Measurements from ENCODE around the gene LAMP5. TPM values are rescaled to one million over a fixed set of nuclear protein-coding genes. Genes with fewer than 3 reads are reported as not detected.

The LAMP5 gene
- polyA plus RNA-seq, 1 donor (not counting 4 experiments of a cell fraction or from before 2014, with no cell fraction given) = not detected

DNA sequence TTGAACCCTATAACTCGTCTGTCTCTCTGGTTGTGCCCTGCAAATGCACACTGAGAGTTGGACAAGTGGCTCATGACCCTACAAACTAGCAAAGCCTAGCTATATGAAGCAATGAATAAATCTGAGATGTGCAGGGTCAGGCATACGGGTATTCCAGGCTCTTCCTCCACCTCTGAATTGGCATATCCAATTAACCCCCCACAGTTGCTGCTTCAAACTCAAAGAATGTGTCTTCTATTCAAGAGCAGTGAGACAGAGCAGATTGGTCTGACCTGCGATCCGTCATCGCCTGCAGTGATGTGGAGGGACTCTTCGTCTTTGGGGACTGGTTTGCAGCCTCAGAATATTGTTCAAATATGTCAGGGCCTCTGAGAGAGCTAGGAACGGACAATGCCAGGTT is 59.8 kb downstream of the LAMP5 start:
- TF ChIP-seq EZH2 (IDR thresholded peaks at IDR 0.05; ENCODE audit: low read length) = no peak
- TF ChIP-seq, protein P1, sequence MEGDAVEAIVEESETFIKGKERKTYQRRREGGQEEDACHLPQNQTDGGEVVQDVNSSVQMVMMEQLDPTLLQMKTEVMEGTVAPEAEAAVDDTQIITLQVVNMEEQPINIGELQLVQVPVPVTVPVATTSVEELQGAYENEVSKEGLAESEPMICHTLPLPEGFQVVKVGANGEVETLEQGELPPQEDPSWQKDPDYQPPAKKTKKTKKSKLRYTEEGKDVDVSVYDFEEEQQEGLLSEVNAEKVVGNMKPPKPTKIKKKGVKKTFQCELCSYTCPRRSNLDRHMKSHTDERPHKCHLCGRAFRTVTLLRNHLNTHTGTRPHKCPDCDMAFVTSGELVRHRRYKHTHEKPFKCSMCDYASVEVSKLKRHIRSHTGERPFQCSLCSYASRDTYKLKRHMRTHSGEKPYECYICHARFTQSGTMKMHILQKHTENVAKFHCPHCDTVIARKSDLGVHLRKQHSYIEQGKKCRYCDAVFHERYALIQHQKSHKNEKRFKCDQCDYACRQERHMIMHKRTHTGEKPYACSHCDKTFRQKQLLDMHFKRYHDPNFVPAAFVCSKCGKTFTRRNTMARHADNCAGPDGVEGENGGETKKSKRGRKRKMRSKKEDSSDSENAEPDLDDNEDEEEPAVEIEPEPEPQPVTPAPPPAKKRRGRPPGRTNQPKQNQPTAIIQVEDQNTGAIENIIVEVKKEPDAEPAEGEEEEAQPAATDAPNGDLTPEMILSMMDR (optimal IDR thresholded peaks at IDR 0.05 in 1 of 3, IDR thresholded peaks at IDR 0.05 in 1 of 3, conservative IDR thresholded peaks at IDR 0.05 in 1 of 3; ENCODE audit: extremely low read depth in 1 of 3, insufficient read depth in 2 of 3, low read length in 3 of 3) = no peak
- DNase-seq (ENCODE audit: low read depth, low spot score) (no peak), FAIRE-seq (no peak)
- Histone ChIP-seq H3K79me2 (ENCODE audit: control insufficient read depth, insufficient read depth, low read length) (no peaks in the 10 kb centered on the region), H3K9ac (ENCODE audit: control insufficient read depth, extremely low read depth, insufficient read depth, low read length) (no peak overlapping the region), H3K27me3 (ENCODE audit: control insufficient read depth, extremely low read depth, insufficient read depth, low read length) (no peaks in the 10 kb centered on the region), H3K27ac (ENCODE audit: control insufficient read depth, insufficient read depth, low read length) (no peak overlapping the region), H3K9me3 (ENCODE audit: control insufficient read depth, low read depth, low read length) (no peaks in the 10 kb centered on the region), H3K9me1 (ENCODE audit: control insufficient read depth, extremely low read depth, insufficient read depth, low read length) (no peaks in the 10 kb centered on the region), H2AFZ (ENCODE audit: control insufficient read depth, low read length) (no peak overlapping the region), H3K36me3 (ENCODE audit: control insufficient read depth in 2 of 2, extremely low read depth in 1 of 2, insufficient read depth in 2 of 2, low read length in 2 of 2) (no peaks in the 10 kb centered on the region), H3K4me3 (ENCODE audit: control insufficient read depth in 2 of 3, extremely low read depth in 1 of 3, insufficient read depth in 2 of 3, low read depth in 1 of 3, low read length in 3 of 3) (no peak overlapping the region), H3K4me2 (ENCODE audit: control insufficient read depth, extremely low read depth, insufficient read depth, low read depth, low read length) (no peak overlapping the region), H4K20me1 (ENCODE audit: control insufficient read depth, extremely low read depth, insufficient read depth, low read length) (no peaks in the 10 kb centered on the region), H3K4me1 (ENCODE audit: control insufficient read depth, extremely low read depth, insufficient read depth, low read length) (no peaks in the 10 kb centered on the region)
- dilution Hi-C loops (cut with MboI; ENCODE audit: extremely low pct_ligation_motif_present, low sequenced_read_pairs) = no loop called here

DNA sequence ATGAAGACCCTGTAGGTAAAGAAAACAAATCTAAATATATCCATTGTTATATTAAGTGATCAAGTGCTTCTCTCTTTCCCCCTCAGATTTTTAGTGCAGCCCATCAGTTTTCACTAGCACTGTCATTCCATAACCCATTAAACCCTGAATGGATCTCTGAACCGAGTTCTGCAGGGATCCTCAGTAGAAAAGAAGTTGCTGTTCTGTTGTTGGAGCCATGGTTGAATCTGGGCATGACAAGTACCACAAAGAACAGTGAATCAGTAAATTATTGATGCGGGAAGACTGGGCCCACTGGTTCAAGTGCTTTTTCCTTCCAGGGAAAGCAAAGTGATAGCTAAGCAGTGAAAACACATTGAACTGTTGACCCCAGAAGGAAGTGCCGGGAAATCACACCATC is 60.4 kb downstream of the LAMP5 start:
- Histone ChIP-seq H3K4me3 (ENCODE audit: control insufficient read depth in 2 of 3, extremely low read depth in 1 of 3, insufficient read depth in 2 of 3, low read depth in 1 of 3, low read length in 3 of 3) (no peak overlapping the region), H4K20me1 (ENCODE audit: control insufficient read depth, extremely low read depth, insufficient read depth, low read length) (no peaks in the 10 kb centered on the region), H3K9me3 (ENCODE audit: control insufficient read depth, low read depth, low read length) (no peaks in the 10 kb centered on the region), H3K9ac (ENCODE audit: control insufficient read depth, extremely low read depth, insufficient read depth, low read length) (no peak overlapping the region), H3K79me2 (ENCODE audit: control insufficient read depth, insufficient read depth, low read length) (no peaks in the 10 kb centered on the region), H3K27ac (ENCODE audit: control insufficient read depth, insufficient read depth, low read length) (no peak overlapping the region), H3K9me1 (ENCODE audit: control insufficient read depth, extremely low read depth, insufficient read depth, low read length) (no peaks in the 10 kb centered on the region), H2AFZ (ENCODE audit: control insufficient read depth, low read length) (no peak overlapping the region), H3K4me1 (ENCODE audit: control insufficient read depth, extremely low read depth, insufficient read depth, low read length) (no peaks in the 10 kb centered on the region), H3K4me2 (ENCODE audit: control insufficient read depth, extremely low read depth, insufficient read depth, low read depth, low read length) (no peak overlapping the region), H3K36me3 (ENCODE audit: control insufficient read depth in 2 of 2, extremely low read depth in 1 of 2, insufficient read depth in 2 of 2, low read length in 2 of 2) (no peaks in the 10 kb centered on the region), H3K27me3 (ENCODE audit: control insufficient read depth, extremely low read depth, insufficient read depth, low read length) (no peaks in the 10 kb centered on the region)
- FAIRE-seq (no peak), DNase-seq (ENCODE audit: low read depth, low spot score) (no peak)
- TF ChIP-seq, protein P1 (optimal IDR thresholded peaks at IDR 0.05 in 1 of 3, IDR thresholded peaks at IDR 0.05 in 1 of 3, conservative IDR thresholded peaks at IDR 0.05 in 1 of 3; ENCODE audit: extremely low read depth in 1 of 3, insufficient read depth in 2 of 3, low read length in 3 of 3) = no peak
- no peak for TF ChIP-seq EZH2 (IDR thresholded peaks at IDR 0.05; ENCODE audit: low read length)
- dilution Hi-C loops (cut with MboI; ENCODE audit: extremely low pct_ligation_motif_present, low sequenced_read_pairs) = no loop called here
